Measurements from ENCODE around the gene NDUFS7. TPM values are rescaled to one million over a fixed set of nuclear protein-coding genes. Genes with fewer than 3 reads are reported as not detected.

NDUFS7 gene
- total RNA-seq, 1 experiment from 2014 or later = 83.9 TPM

- Histone ChIP-seq H3K4me2 (ENCODE audit: insufficient read depth, insufficient read length, low read length) (peak overlapping the region; percentile 94), H2BK20ac (ENCODE audit: low read depth, low read length, poor library complexity, severe bottlenecking) (no peak overlapping the region), H3K14ac (ENCODE audit: insufficient read depth, low read length) (peak overlapping the region; percentile 59; the same call in 1 of the 2 replicates), H3K9ac (ENCODE audit: extremely low read depth, insufficient read length, low read length) (peak overlapping the region; percentile 77), H4K5ac (ENCODE audit: insufficient read length, low read depth, low read length) (no peak overlapping the region), H3K79me2 (ENCODE audit: insufficient read depth, low read length) (peaks cover 3% of the 10 kb centered on the region; the same call in 1 of the 2 replicates), H3K4ac (ENCODE audit: low read depth, low read length) (no peak overlapping the region), H3K27me3 (ENCODE audit: insufficient read depth, low read length) (no peaks in the 10 kb centered on the region), H4K20me1 (ENCODE audit: control insufficient read depth, insufficient read depth, insufficient read length) (no peaks in the 10 kb centered on the region), H3T11ph (ENCODE audit: low read length) (no peak overlapping the region), H4K8ac (replicated peaks; ENCODE audit: insufficient read length, low read depth, low read length) (no peak overlapping the region), H2BK15ac (ENCODE audit: low read depth, low read length) (no peak overlapping the region; the same call in 1 of the 2 replicates), H3K79me1 (ENCODE audit: insufficient read depth, low read depth, low read length, poor library complexity, severe bottlenecking) (peaks cover 6% of the 10 kb centered on the region), H3K23me2 (ENCODE audit: insufficient read length, low read depth, low read length, poor library complexity, severe bottlenecking) (peaks cover 6% of the 10 kb centered on the region), H3K23ac (ENCODE audit: insufficient read length, low read depth, low read length) (no peak overlapping the region), H4K91ac (ENCODE audit: insufficient read length, low read depth, low read length) (no peak overlapping the region), H3K56ac (ENCODE audit: insufficient read length, low read depth, low read length) (no peak overlapping the region), H3K4me1 (ENCODE audit: insufficient read depth, low read length) (no peaks in the 10 kb centered on the region), H3K18ac (ENCODE audit: insufficient read length, low read depth, low read length) (no peak overlapping the region), H3K27ac (ENCODE audit: insufficient read length, low read depth, low read length) (no peak overlapping the region), H2AFZ (ENCODE audit: low read length) (no peak overlapping the region), H2BK5ac (ENCODE audit: insufficient read length, low read length) (no peak overlapping the region), H3K9me3 (ENCODE audit: control insufficient read depth, low read depth, low read length) (no peaks in the 10 kb centered on the region), H2BK120ac (ENCODE audit: low read depth, low read length, poor library complexity, severe bottlenecking) (no peak overlapping the region), H2AK5ac (ENCODE audit: insufficient read length, low read length) (no peak overlapping the region), H2BK12ac (ENCODE audit: insufficient read length, low read depth, low read length) (no peak overlapping the region)
- DNase-seq = peak; percentile 32
- Mint-ChIP-seq H3K4me3 (peak overlapping the region; percentile 77 to 91), H3K4me1 (peaks cover 13 to 20% of the 10 kb centered on the region in 2 experiments), H3K9me3 (peaks cover 3 to 5% of the 10 kb centered on the region in 2 experiments; a peak in 2 of 5 replicates), H3K36me3 (ENCODE audit: insufficient read depth in 1 of 3, low read depth in 3 of 3) (peaks cover 6 to 11% (median 9%) of the 10 kb centered on the region in 3 experiments), H3K27ac (peak overlapping the region in 1 of 3 experiments; percentile 45; a peak in 1 of 7 replicates), H3K27me3 (ENCODE audit: low read depth) (peaks cover 3% of the 10 kb centered on the region)
- no CpG with 5 or more reads among the region's 23 CpGs for WGBS (ENCODE audit: extremely low coverage, insufficient read length, low lambda C conversion rate)
- TF ChIP-seq, protein P1, sequence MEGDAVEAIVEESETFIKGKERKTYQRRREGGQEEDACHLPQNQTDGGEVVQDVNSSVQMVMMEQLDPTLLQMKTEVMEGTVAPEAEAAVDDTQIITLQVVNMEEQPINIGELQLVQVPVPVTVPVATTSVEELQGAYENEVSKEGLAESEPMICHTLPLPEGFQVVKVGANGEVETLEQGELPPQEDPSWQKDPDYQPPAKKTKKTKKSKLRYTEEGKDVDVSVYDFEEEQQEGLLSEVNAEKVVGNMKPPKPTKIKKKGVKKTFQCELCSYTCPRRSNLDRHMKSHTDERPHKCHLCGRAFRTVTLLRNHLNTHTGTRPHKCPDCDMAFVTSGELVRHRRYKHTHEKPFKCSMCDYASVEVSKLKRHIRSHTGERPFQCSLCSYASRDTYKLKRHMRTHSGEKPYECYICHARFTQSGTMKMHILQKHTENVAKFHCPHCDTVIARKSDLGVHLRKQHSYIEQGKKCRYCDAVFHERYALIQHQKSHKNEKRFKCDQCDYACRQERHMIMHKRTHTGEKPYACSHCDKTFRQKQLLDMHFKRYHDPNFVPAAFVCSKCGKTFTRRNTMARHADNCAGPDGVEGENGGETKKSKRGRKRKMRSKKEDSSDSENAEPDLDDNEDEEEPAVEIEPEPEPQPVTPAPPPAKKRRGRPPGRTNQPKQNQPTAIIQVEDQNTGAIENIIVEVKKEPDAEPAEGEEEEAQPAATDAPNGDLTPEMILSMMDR (conservative IDR thresholded peaks at IDR 0.05) = no peak
Measured at GRCh38 chr19:1384085-1384462, 367 bp downstream of the NDUFS7 start.
